HEK293 (cell line): Measurements from ENCODE around the gene WDHD1.

ENCODE experiments used
- BCL11B ChIP-seq: fragments of 450-650 bp; formaldehyde crosslinking; IDR thresholded peaks from 2 replicates; pipeline ENCODE4 v1.5.1; 2016; ENCODE audit warnings: low read depth, missing biosample characterization, missing genetic modification characterization
- GLI4 ChIP-seq: fragments of 450-650 bp; formaldehyde crosslinking; IDR thresholded peaks from 2 replicates; pipeline ENCODE4 v1.5.1; 2016; ENCODE audit warnings: missing biosample characterization, missing genetic modification characterization
- HOXA7 ChIP-seq: sonication (generic); formaldehyde crosslinking; IDR thresholded peaks from 2 replicates; pipeline ENCODE4 v1.8.1; 2022; ENCODE audit warnings: missing genetic modification reagents, borderline replicate concordance
- REST ChIP-seq: fragments of 450-650 bp; formaldehyde crosslinking; IDR thresholded peaks from 2 replicates; pipeline ENCODE4 v1.5.1; 2016; ENCODE audit warnings: missing biosample characterization, missing genetic modification characterization
- ZBTB21 ChIP-seq: fragments of 450-650 bp; formaldehyde crosslinking; IDR thresholded peaks from 2 replicates; pipeline ENCODE4 v1.5.1; 2017; ENCODE audit warnings: missing biosample characterization, missing genetic modification characterization
- ZFP3 ChIP-seq: fragments of 450-650 bp; formaldehyde crosslinking; IDR thresholded peaks from 2 replicates; pipeline ENCODE4 v1.5.1; 2016; ENCODE audit warnings: low read depth, missing biosample characterization, missing genetic modification characterization
- ZNF10 ChIP-seq: fragments of 450-650 bp; formaldehyde crosslinking; IDR thresholded peaks from 2 replicates; pipeline ENCODE4 v1.5.1; 2017; ENCODE audit warnings: missing biosample characterization, missing genetic modification characterization
- ZNF302 ChIP-seq: fragments of 450-650 bp; formaldehyde crosslinking; IDR thresholded peaks from 2 replicates; pipeline ENCODE4 v1.5.1; 2016; ENCODE audit warnings: missing biosample characterization, missing genetic modification characterization, low read depth
- ZNF530 ChIP-seq: fragments of 450-650 bp; formaldehyde crosslinking; IDR thresholded peaks from 2 replicates; pipeline ENCODE4 v1.5.1; 2016; ENCODE audit warnings: low read depth, missing biosample characterization, missing genetic modification characterization
- ZNF660 ChIP-seq: fragments of 450-650 bp; IDR thresholded peaks from 2 replicates; pipeline ENCODE4 v1.5.1; 2018; ENCODE audit warnings: missing biosample characterization, mild to moderate bottlenecking, missing genetic modification characterization
- ZNF670 ChIP-seq: fragments of 450-650 bp; formaldehyde crosslinking; IDR thresholded peaks from 2 replicates; pipeline ENCODE4 v1.5.1; 2016; ENCODE audit warnings: missing biosample characterization, missing genetic modification characterization, low read depth
- TF ChIP-seq, protein P1 (sequence below): fragments of 450-650 bp; formaldehyde crosslinking; IDR thresholded peaks from 2 replicates; pipeline ENCODE4 v1.5.1; 2016; ENCODE audit warnings: missing biosample characterization, missing genetic modification characterization

DNA sequence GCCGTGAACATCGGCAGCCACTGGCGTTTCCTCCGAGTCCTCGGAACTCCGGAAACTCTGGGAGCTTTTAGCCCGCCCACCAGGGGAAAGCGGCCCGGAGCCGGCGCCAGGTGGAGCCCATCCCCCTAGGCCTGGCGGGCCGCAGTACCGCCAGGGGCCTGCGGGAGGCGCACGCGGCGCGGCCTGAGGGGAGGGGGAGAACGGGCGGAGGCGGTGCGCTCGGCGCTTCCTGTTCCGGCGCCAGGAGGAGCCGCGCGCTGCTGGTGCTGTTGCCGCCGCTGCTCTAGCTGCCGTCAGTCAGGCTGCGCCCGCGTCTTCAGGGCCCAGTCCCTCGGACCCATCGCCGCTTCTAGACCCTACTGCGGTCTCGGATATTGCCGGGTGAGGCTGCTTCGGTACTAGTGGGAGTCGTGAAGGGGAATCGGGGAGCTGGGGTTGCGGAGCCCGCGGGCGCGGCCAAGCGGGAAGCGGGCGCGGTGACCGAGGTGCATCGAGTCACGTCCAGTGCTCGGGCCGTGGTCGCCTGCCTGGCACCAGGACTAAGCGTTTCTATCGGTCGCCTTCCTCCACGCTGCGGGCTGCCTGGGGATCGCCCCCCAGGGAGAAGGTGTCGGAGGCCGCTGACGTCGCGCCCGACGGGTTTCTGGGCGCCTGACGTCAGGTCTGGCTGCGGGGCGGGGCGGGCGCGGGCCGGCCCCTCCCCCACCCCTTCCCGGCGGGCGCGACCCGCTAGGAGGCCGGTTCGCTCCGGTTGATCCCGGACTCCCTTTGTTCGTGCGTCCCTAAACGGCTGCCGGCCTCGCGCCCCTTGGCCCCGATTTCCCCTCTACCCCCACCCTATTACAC lies 24.7 kb upstream of the WDHD1 start, which contains the start of gene MAPK1IP1L:
- TF ChIP-seq ZNF660 (tag by site-specific recombination) (peak; percentile 77), ZNF530 (no peak), BCL11B (tag by site-specific recombination) (peak; percentile 38; the same call in 1 of the 2 replicates), GLI4 (0 out of 2 replicates have a peak, but pooled peaks have one; percentile 69), ZBTB21 (tag by site-specific recombination) (peak; percentile 95), ZNF10 (tag by site-specific recombination) (peak; percentile 41; the same call in 1 of the 2 replicates), ZNF670 (no peak), REST (tag by site-specific recombination) (no peak), ZNF302 (tag by site-specific recombination) (no peak), HOXA7 (no peak), ZFP3 (tag by site-specific recombination) (no peak)
- TF ChIP-seq, protein P1, sequence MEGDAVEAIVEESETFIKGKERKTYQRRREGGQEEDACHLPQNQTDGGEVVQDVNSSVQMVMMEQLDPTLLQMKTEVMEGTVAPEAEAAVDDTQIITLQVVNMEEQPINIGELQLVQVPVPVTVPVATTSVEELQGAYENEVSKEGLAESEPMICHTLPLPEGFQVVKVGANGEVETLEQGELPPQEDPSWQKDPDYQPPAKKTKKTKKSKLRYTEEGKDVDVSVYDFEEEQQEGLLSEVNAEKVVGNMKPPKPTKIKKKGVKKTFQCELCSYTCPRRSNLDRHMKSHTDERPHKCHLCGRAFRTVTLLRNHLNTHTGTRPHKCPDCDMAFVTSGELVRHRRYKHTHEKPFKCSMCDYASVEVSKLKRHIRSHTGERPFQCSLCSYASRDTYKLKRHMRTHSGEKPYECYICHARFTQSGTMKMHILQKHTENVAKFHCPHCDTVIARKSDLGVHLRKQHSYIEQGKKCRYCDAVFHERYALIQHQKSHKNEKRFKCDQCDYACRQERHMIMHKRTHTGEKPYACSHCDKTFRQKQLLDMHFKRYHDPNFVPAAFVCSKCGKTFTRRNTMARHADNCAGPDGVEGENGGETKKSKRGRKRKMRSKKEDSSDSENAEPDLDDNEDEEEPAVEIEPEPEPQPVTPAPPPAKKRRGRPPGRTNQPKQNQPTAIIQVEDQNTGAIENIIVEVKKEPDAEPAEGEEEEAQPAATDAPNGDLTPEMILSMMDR = peak; percentile 97
